Mesendoderm (in vitro differentiated cells): ENCODE measurements around the gene RTF2.

Source experiments
- DNase-seq: peaks from one replicate; pipeline ENCODE4 v3.0.0; 2013
- H2AK5ac ChIP-seq: 2 replicates; pipeline ENCODE4 v1.6.1; 2013; ENCODE audit warnings: low read length, inconsistent platforms
- H2BK120ac ChIP-seq: 2 replicates; pipeline ENCODE4 v1.6.1; 2013; ENCODE audit warnings: low read depth, mild to moderate bottlenecking, low read length, moderate library complexity, mixed read lengths
- H2BK15ac ChIP-seq: replicated peaks from 2 replicates; pipeline ENCODE4 v1.6.1; 2013; ENCODE audit warnings: low read depth, mild to moderate bottlenecking, moderate library complexity
- H2BK5ac ChIP-seq: 2 replicates; pipeline ENCODE4 v1.6.1; 2013; ENCODE audit warnings: low read length, inconsistent platforms
- H3K18ac ChIP-seq: 2 replicates; pipeline ENCODE4 v1.6.1; 2013; ENCODE audit warnings: mild to moderate bottlenecking, low read length, mixed read lengths
- H3K23ac ChIP-seq: one replicate; pipeline ENCODE4 v1.6.1; 2013; ENCODE audit warnings: low read length
- H3K27ac ChIP-seq: 2 replicates; pipeline ENCODE4 v1.5.1; 2013; ENCODE audit warnings: low read depth, mild to moderate bottlenecking, inconsistent platforms, low read length, moderate library complexity
- H3K27me3 ChIP-seq: 2 replicates; pipeline ENCODE4 v1.6.1; 2013; ENCODE audit warnings: low read length, control low read depth, mild to moderate bottlenecking, inconsistent platforms; ENCODE audit not compliant: insufficient read depth, poor library complexity
- H3K36me3 ChIP-seq: 2 replicates; pipeline ENCODE4 v1.6.1; 2013; ENCODE audit warnings: low read length, inconsistent platforms; ENCODE audit not compliant: control insufficient read depth, insufficient read depth
- H3K4ac ChIP-seq: one replicate; pipeline ENCODE4 v1.6.1; 2013; ENCODE audit warnings: low read depth, mild to moderate bottlenecking, low read length, moderate library complexity
- H3K4me1 ChIP-seq: 2 replicates; pipeline ENCODE4 v1.6.1; 2013; ENCODE audit warnings: low read depth, low read length, inconsistent platforms; ENCODE audit not compliant: control insufficient read depth
- H3K4me2 ChIP-seq: 2 replicates; pipeline ENCODE4 v1.6.1; 2013; ENCODE audit warnings: low read length
- H3K4me3 ChIP-seq: 2 replicates; pipeline ENCODE4 v1.5.1; 2013; ENCODE audit warnings: mild to moderate bottlenecking, low read length
- H3K56ac ChIP-seq: one replicate; pipeline ENCODE4 v1.6.1; 2013; ENCODE audit warnings: low read length
- H3K79me1 ChIP-seq: 2 replicates; pipeline ENCODE4 v1.6.1; 2013; ENCODE audit warnings: low read length, inconsistent platforms
- H3K79me2 ChIP-seq: 2 replicates; pipeline ENCODE4 v1.6.1; 2013; ENCODE audit warnings: mild to moderate bottlenecking, low read length; ENCODE audit not compliant: control insufficient read depth, insufficient read depth
- H3K9ac ChIP-seq: 2 replicates; pipeline ENCODE4 v1.6.1; 2013; ENCODE audit warnings: low read length, inconsistent platforms
- H4K5ac ChIP-seq: one replicate; pipeline ENCODE4 v1.6.1; 2013; ENCODE audit warnings: low read length
- H4K8ac ChIP-seq: one replicate; pipeline ENCODE4 v1.6.1; 2013; ENCODE audit warnings: low read depth, mild to moderate bottlenecking, control low read depth, low read length, moderate library complexity
- WGBS: extraction: QIAGEN DNeasy Blood & Tissue Kit; methylation state at CpG from one replicate; pipeline ENCODE4 v1.1.7; 2013; ENCODE audit warnings: low lambda C conversion rate, missing lambda C conversion rate; ENCODE audit not compliant: insufficient coverage; ENCODE audit errors: extremely low coverage; 5-methylcytosine and 5-hydroxymethylcytosine counted together

The RTF2 gene

GRCh38 chr20:56517211-56517610 lies 48.8 kb downstream of the RTF2 start:
- H2AK5ac ChIP-seq, result no peak overlapping the region
- H2BK5ac ChIP-seq, result no peak overlapping the region
- H3K4me3 ChIP-seq, result no peak overlapping the region
- no peak overlapping the region for H3K23ac ChIP-seq
- H3K4me1 ChIP-seq, result peaks cover 4% of the 10 kb centered on the region
- H3K27me3 ChIP-seq, result no peaks in the 10 kb centered on the region
- no peak overlapping the region for H3K56ac ChIP-seq
- no peaks in the 10 kb centered on the region for H3K79me1 ChIP-seq
- H3K4me2 ChIP-seq, result no peak overlapping the region
- no peak overlapping the region for H2BK15ac ChIP-seq
- H3K18ac ChIP-seq, result no peak overlapping the region
- DNase-seq, result no peak
- no CpG with 5 or more reads among the region's 7 CpGs for WGBS
- no peaks in the 10 kb centered on the region for H3K79me2 ChIP-seq
- H4K5ac ChIP-seq, result no peak overlapping the region
- no peak overlapping the region for H3K4ac ChIP-seq
- H3K27ac ChIP-seq, result no peak overlapping the region
- no peak overlapping the region for H2BK120ac ChIP-seq
- H4K8ac ChIP-seq, result no peak overlapping the region
- H3K9ac ChIP-seq, result no peak overlapping the region
- peaks cover 13% of the 10 kb centered on the region for H3K36me3 ChIP-seq

- DNase-seq, result no peak
- no peak overlapping the region for H3K27ac ChIP-seq
- no peak overlapping the region for H3K56ac ChIP-seq
- H2BK120ac ChIP-seq, result no peak overlapping the region
- H3K79me1 ChIP-seq, result no peaks in the 10 kb centered on the region
- H4K8ac ChIP-seq, result no peak overlapping the region
- H3K4me3 ChIP-seq, result no peak overlapping the region
- no peak overlapping the region for H3K9ac ChIP-seq
- no peak overlapping the region for H3K18ac ChIP-seq
- no peak overlapping the region for H2AK5ac ChIP-seq
- no peaks in the 10 kb centered on the region for H3K79me2 ChIP-seq
- H3K4me2 ChIP-seq, result no peak overlapping the region
- H2BK15ac ChIP-seq, result no peak overlapping the region
- no peak overlapping the region for H3K23ac ChIP-seq
- H4K5ac ChIP-seq, result no peak overlapping the region
- peaks cover 4% of the 10 kb centered on the region for H3K4me1 ChIP-seq
- no CpG with 5 or more reads among the region's 8 CpGs for WGBS
- H2BK5ac ChIP-seq, result no peak overlapping the region
- peaks cover 11% of the 10 kb centered on the region for H3K36me3 ChIP-seq
- H3K4ac ChIP-seq, result no peak overlapping the region
- no peaks in the 10 kb centered on the region for H3K27me3 ChIP-seq
Measured at GRCh38 chr20:56517641-56518040, 49.2 kb downstream of the RTF2 start.

- H3K79me2 ChIP-seq, result no peaks in the 10 kb centered on the region
Measured at GRCh38 chr20:56518126-56518525, 49.7 kb downstream of the RTF2 start.

GRCh38 chr20:56518721-56519398 lies 50.4 kb downstream of the RTF2 start:
- Histone ChIP-seq H2BK5ac (no peak overlapping the region), H3K4me2 (no peak overlapping the region), H4K5ac (no peak overlapping the region), H3K9ac (no peak overlapping the region), H2BK15ac (no peak overlapping the region), H3K56ac (no peak overlapping the region), H3K23ac (no peak overlapping the region), H3K36me3 (peaks cover 9% of the 10 kb centered on the region), H3K79me2 (no peaks in the 10 kb centered on the region), H3K27me3 (no peaks in the 10 kb centered on the region), H3K27ac (no peak overlapping the region), H4K8ac (no peak overlapping the region), H2AK5ac (no peak overlapping the region), H3K4me1 (no peaks in the 10 kb centered on the region), H3K4me3 (no peak overlapping the region), H3K18ac (no peak overlapping the region), H2BK120ac (no peak overlapping the region), H3K79me1 (no peaks in the 10 kb centered on the region), H3K4ac (no peak overlapping the region)
- WGBS, result no CpG with 5 or more reads among the region's 10 CpGs
- DNase-seq, result no peak

More at GRCh38 chr20:56518126-56518525, 49.7 kb downstream of the RTF2 start:
- no peak overlapping the region for H3K4me2 ChIP-seq
- no peak overlapping the region for H4K8ac ChIP-seq
- no peak overlapping the region for H3K27ac ChIP-seq
- no peak overlapping the region for H3K56ac ChIP-seq
- no peak overlapping the region for H3K4me3 ChIP-seq
- H4K5ac ChIP-seq, result no peak overlapping the region
- no peaks in the 10 kb centered on the region for H3K27me3 ChIP-seq
- H3K23ac ChIP-seq, result no peak overlapping the region
- peaks cover 10% of the 10 kb centered on the region for H3K36me3 ChIP-seq
- H2BK15ac ChIP-seq, result no peak overlapping the region
- no peak for DNase-seq
- no peak overlapping the region for H2BK5ac ChIP-seq
- H3K9ac ChIP-seq, result no peak overlapping the region
- no peak overlapping the region for H2AK5ac ChIP-seq
- H3K4me1 ChIP-seq, result no peaks in the 10 kb centered on the region
- H3K4ac ChIP-seq, result no peak overlapping the region
- H2BK120ac ChIP-seq, result no peak overlapping the region
- H3K18ac ChIP-seq, result no peak overlapping the region
- no CpG with 5 or more reads among the region's 14 CpGs for WGBS
- H3K79me1 ChIP-seq, result no peaks in the 10 kb centered on the region

GRCh38 chr20:56519551-56519950 lies 51.1 kb downstream of the RTF2 start:
- no peak overlapping the region for H2BK15ac ChIP-seq
- H3K56ac ChIP-seq, result no peak overlapping the region
- H3K79me1 ChIP-seq, result no peaks in the 10 kb centered on the region
- H3K4me1 ChIP-seq, result no peaks in the 10 kb centered on the region
- no peak for DNase-seq
- H3K27ac ChIP-seq, result no peak overlapping the region
- H2BK5ac ChIP-seq, result no peak overlapping the region
- H3K9ac ChIP-seq, result no peak overlapping the region
- no peak overlapping the region for H4K8ac ChIP-seq
- H3K4me2 ChIP-seq, result no peak overlapping the region
- no peaks in the 10 kb centered on the region for H3K79me2 ChIP-seq
- no peak overlapping the region for H4K5ac ChIP-seq
- no peak overlapping the region for H3K18ac ChIP-seq
- H3K23ac ChIP-seq, result no peak overlapping the region
- H3K36me3 ChIP-seq, result peaks cover 8% of the 10 kb centered on the region
- H2BK120ac ChIP-seq, result no peak overlapping the region
- no peak overlapping the region for H3K4me3 ChIP-seq
- WGBS, result no CpG with 5 or more reads among the region's 10 CpGs
- no peak overlapping the region for H2AK5ac ChIP-seq
- H3K27me3 ChIP-seq, result no peaks in the 10 kb centered on the region
- H3K4ac ChIP-seq, result no peak overlapping the region

GRCh38 chr20:56520180-56520579 lies 51.8 kb downstream of the RTF2 start:
- no peak overlapping the region for H2BK5ac ChIP-seq
- no peak overlapping the region for H3K9ac ChIP-seq
- H3K79me2 ChIP-seq, result no peaks in the 10 kb centered on the region
- WGBS, result no CpG with 5 or more reads among the region's 10 CpGs
- H2AK5ac ChIP-seq, result no peak overlapping the region
- no peak overlapping the region for H3K56ac ChIP-seq
- no peaks in the 10 kb centered on the region for H3K27me3 ChIP-seq
- no peak overlapping the region for H3K18ac ChIP-seq
- no peak overlapping the region for H4K5ac ChIP-seq
- no peak overlapping the region for H2BK15ac ChIP-seq
- no peak overlapping the region for H3K4me2 ChIP-seq
- no peaks in the 10 kb centered on the region for H3K4me1 ChIP-seq
- no peak overlapping the region for H4K8ac ChIP-seq
- no peak overlapping the region for H2BK120ac ChIP-seq
- no peak overlapping the region for H3K23ac ChIP-seq
- no peak overlapping the region for H3K4me3 ChIP-seq
- peaks cover 8% of the 10 kb centered on the region for H3K36me3 ChIP-seq
- H3K79me1 ChIP-seq, result no peaks in the 10 kb centered on the region
- H3K4ac ChIP-seq, result no peak overlapping the region
- no peak for DNase-seq
- no peak overlapping the region for H3K27ac ChIP-seq
